ENCODE measurements around the gene HBEGF.

GRCh38 chr5:140284013-140284412, 62.4 kb downstream of the HBEGF start:
- TF ChIP-seq CTCF (IDR thresholded peaks at IDR 0.05): no peak
- no peak for TF ChIP-seq POLR2A (IDR thresholded peaks at IDR 0.05)
